OCI-LY7 (cell line): ENCODE data around the gene GJC2.

Experiments
- CTCF ChIP-seq: fragments of 200-600 bp; sonication (generic); conservative IDR thresholded peaks from 2 replicates; pipeline ENCODE4 v1.5.1; 2014; ENCODE audit warnings: mild to moderate bottlenecking, antibody characterized with exemption, low read length, moderate library complexity, mixed read lengths
- EZH2phosphoT487 ChIP-seq: fragments of 200-600 bp; sonication (generic); IDR thresholded peaks from 2 replicates; pipeline ENCODE4 v1.6.1; 2018; ENCODE audit warnings: low read depth, borderline replicate concordance, mild to moderate bottlenecking, mixed run types, antibody characterized with exemption, low read length, moderate library complexity, mixed read lengths

- TF ChIP-seq CTCF: no peak
- TF ChIP-seq EZH2phosphoT487: no peak
Observed at GRCh38 chr1:228101614-228101993, 48.1 kb upstream of the GJC2 start.
